T follicular helper cell (primary cell): ENCODE data around the gene JARID2.

Experiments used
- DNase-seq: peaks from one replicate; pipeline ENCODE4 v3.0.0-alpha.2; 2020; ENCODE audit warnings: low read depth

The JARID2 gene

DNA sequence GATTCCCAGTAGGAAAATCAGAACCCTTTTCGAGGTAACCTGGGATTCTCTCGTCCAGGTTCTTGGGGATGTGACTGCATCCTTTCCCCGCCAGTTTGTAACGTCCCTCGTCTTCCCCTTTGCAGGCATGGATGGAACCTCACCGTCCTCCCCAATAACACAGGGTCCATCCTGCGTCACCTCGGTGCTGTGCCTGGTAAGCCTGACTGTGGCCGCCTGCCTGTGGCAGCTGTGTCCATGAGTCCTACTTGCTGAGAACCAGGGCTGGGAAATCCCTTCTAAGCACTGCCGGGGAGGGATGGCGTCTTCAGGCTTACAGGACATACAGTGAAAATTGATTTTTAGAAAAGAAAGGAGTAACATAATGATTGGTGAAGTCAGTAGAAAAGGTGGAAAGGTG is 261.4 kb downstream of the JARID2 start:
- no peak for DNase-seq

DNA sequence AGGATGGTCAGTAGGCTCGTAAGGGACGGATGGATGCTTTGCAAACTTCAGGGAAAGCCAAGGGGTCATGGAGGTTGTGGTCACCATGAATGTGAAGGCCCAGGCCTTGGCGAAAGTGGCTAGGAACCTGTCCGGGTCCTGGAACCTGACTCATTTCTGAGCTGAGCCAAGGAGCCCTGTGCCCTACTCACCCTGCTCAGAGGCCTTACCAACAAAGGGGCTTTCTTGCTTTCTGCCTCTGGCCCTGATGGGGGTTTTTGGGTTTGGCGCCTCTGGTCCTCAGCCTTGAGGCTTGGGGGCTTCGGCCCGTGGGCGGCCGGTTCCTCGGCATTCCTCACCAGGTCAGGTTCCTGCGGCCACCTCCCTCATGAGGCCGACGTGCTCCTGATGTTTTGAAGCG is 261.9 kb downstream of the JARID2 start:
- DNase-seq = no peak

DNA sequence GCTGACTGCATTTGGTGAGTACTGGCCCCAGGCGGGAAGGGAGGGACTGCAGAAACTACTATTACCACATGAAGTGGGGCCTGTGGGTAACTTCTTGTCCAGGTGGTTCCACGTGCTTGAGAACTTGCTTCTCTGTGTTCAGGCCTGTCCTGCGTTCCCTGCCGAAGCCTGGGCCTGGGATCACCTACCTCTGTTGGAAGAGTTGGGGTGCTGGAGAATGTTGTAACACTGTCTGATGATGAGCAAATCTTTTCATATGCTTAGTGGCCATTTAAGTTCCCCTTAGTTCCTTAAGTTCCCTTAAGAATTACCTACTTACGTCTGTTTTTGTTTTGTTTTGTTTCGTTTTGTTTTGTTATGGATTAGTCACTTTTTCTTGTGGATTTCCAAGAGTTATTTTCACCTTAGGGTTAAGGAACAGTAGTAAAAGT is 262.6 kb downstream of the JARID2 start:
- DNase-seq = no peak

DNA sequence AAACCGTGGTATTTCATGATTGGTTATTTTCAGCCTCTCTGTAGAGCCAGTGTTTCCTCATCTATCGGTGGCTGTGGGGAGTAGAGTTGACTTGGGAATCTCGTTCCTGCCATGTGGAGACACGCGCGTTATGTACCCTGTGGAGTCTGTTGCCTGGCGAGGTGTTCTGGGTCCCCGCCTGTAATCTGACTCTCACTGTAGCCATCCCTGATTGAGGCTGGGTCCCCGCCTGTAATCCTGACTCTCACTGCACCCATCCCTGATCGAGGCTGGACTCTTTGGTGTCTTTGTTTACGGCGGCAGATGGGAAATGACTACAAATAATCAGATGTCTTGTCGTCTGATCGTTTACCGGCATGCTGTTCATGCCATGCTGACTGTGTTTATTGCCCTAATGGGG is 263.1 kb downstream of the JARID2 start:
- no peak for DNase-seq

DNA sequence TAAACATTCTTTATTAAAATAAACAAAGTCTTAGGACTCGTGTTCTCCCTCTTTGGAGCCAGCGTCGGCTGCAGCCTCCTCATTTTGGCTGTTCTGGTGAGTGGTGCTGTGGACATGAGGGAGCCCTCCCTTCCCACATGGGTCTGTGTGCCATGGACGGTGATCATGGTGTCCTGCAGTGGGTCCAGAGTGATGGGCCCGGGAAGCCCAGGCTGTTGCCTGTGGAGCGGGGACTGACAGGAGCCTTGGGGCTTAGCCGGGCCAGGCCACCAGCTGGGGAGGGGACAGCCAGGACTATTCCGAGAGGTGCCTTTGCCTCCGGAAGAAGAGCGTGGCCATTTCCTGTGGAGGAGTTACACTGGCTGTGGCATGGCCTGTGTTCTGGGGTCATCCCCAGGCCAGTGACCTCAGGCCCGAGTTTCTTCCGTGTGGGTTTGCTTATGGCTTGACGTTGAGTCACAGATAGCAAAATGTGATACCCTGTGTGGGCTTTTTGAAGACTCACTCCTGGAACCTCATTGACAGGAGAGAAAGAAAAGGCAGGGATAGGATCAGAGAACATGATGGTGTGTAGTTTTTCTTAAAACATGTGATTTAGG is 263.6 kb downstream of the JARID2 start:
- no peak for DNase-seq

DNA sequence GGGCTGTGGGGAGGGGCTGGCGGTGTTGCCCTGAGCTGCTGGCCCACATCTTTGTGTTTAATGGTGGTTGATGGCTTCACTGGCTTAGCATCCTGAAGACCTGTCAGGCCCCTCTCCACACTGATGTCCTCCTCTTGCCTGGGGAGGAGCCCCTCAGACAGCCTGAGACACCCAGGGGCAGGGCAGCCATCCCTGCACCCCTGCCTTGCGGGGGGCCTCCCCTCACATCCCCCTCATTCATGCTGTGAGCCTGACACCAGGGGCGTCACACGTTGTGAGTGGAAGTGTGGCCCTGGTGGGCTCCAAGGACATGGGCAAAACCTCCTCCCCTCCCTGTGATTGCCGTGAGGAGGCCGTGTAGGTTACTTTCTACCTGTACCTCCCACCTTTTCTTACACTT is 264.3 kb downstream of the JARID2 start:
- DNase-seq = no peak

DNA sequence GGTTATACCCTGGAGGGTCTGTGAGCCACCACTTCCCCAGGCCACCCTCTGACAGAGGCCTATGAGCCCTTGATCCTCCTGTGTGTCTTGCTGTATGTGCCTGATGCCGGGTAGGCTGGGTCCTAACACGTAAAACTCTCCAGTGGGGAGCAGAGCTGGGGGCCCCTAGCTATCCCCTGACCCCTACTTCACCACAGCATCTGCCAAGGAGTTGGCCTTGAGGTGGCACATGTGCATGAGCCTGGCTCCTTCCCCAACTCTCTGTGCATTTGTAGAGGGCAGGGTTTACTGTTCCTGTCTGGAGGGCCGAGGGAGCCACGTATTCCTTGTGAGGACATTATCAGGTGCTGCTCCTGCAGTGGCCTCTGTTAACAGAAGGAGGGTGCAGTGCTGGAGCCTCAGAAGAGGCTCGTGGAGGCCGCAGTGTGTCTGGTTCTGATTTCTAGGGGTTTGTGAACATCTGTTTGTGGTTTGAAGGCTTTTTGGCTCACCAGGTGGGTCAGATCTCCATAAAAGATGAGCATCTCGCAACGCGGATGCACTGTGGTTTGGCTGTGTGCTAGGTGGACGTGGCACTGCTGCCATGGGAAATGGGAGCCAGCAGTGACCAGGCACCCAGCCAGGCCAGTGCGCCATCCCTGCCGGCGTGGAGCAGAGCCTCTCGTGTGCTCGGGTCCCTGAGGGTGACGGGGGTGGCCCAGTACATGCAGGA is 264.8 kb downstream of the JARID2 start:
- no peak for DNase-seq

DNA sequence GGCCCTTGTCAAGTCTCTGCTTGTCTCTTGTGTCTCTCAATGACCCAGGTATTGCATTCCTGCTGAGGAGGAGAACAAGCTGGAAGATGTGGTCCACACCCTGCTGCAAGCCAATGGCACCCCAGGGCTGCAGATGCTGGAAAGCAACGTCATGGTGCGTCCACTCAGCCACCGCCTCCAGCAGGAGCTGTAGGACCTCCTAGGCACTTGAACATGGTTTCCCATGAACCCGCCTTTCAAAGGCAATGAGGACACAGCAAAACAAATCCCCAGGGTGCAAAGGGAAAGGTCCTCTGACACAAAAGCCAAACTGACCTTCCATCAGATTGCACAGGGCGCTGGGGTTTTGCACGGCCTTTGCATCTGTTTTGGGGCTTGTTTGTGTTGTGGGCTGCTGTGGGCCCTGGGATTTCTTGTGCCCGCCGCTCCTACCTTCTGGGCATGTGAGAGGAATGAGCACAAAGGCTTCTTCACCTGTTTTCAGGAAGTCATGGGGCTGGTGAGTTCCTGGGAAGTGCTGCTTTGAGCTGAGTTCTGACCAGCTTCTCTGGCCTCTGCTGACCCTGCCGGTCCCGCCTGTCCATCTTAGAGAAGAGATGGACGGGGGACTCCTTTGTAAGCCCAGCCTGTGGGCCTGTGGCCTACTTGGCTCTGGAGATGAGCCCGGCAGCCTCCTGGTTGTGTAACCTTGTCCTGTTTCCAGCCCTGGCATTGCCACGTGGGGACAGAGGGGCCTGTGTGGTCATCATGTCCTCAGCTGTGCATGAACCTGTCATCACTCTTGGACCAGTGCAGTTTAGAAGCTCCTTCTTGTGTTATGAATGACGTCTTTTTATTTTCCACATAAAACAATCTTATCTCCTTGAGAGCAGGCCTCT is 265.6 kb downstream of the JARID2 start:
- DNase-seq = no peak

DNA sequence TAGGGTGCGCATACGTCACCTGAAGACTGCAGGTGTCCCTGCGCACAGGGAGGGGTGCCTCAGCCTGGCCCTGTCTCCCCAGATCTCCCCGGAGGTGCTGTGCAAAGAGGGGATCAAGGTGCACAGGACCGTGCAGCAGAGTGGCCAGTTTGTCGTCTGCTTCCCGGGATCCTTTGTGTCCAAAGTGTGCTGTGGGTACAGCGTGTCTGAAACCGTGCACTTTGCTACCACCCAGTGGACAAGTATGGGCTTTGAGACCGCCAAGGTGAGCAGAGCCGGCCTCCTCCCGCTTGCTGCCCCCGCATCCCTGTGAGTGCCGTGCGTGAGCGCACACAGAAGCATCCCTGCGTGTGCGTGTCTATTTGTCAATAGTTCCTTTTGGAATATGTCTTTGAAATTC is 266.3 kb downstream of the JARID2 start:
- DNase-seq = no peak

DNA sequence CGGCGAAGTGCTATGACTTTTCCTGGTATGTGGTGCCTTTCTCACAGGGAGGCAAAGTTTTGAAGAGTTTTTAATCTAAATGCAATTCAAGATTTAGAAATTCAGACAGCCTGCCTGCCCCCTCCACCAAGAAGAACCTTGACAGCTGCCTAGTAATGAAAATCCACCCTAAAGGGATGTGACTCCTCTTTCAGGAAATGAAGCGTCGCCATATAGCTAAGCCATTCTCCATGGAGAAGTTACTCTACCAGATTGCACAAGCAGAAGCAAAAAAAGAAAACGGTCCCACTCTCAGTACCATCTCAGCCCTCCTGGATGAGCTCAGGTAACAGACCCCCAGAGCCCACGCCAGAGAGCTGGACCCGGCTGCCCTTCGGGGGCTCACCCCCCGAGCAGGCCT is 266.9 kb downstream of the JARID2 start:
- no peak for DNase-seq

DNA sequence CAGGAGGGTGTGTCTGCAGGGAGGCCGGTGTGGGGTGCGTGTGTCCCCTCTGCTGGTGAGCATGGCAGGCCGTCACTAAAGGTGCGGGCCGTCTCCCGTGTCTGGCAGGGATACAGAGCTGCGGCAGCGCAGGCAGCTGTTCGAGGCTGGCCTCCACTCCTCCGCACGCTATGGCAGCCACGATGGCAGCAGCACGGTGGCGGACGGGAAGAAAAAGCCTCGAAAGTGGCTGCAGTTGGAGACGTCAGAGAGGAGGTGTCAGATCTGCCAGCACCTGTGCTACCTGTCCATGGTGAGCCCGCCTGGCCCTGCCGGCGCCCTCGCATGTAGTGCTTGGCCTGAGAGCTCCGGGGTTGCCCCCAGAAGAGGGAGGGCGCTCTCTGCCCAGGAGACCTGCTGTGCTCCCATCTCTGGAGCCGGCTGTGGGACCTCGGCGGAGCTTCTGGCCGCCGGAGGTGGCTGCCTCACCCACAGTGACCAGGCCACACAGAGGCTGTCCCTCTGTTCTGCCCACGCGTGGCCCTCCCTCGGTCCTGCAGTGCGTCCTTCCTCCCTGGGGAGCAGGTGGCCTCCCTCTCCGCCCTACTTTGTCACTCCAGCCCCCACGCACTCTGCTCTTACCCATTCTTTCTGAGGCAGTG is 267.4 kb downstream of the JARID2 start:
- DNase-seq = no peak

DNA sequence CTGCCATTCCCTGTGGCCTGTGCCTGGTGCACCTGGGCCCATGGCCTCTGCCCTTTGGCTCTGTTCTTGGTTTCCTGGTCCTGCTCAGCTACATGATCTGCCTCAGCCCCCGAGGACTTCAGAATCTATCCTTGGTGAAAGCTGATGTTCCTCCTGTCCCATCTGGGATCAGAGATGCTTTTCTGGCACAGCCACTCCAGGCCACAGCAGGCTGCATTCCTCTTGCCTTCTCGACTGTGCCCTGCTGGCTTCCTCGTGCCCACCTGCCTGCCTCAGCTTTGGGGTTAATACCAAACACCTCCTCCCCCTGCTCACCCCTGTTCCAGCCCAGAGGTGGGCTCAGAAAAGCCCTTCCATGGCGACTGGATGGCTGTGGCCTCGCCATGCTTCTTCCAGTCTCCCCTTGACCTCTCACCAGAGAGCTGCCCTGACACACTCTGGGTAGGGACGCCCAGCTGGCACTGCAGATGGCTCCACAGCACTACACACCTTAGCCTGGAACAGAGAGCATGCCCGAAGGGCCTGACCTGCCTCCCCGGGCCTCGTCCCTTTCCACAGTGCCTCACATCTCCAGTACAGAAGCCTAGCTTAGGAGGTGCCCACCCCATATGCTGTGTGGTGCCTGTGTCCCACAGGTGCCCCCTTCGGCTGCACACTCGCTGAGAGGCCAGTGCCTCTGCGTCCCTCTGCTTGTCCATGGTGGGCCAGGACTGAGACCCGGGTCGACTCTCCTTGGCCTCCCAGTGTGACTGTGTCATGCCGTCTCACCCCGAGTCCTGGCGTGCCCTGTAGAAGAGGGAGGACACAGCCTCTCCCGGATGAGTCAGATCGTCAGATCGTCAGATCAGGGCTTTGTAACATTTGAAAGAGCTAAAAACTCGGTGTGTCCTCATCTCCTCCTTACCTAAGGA is 268.2 kb downstream of the JARID2 start:
- no peak for DNase-seq

DNA sequence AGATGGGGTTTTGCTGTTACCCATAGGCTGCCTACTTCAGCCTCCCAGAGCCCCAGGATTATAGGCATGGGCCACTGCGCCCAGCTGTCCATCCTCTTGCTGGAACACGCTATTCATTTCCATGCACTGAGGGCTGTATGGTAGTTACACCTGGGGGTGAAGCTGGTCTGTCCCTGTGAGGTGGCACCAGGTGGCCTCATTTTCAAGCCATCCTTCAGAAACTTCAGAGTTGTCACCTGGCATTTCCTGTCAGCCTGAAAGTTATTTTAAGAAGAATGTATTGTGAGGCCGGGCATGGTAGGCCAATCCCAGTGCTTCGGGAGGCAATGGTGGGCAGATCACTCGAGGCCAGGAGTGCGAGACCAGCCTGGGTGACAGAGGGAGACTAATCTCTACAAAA is 269.4 kb downstream of the JARID2 start:
- DNase-seq = no peak

DNA sequence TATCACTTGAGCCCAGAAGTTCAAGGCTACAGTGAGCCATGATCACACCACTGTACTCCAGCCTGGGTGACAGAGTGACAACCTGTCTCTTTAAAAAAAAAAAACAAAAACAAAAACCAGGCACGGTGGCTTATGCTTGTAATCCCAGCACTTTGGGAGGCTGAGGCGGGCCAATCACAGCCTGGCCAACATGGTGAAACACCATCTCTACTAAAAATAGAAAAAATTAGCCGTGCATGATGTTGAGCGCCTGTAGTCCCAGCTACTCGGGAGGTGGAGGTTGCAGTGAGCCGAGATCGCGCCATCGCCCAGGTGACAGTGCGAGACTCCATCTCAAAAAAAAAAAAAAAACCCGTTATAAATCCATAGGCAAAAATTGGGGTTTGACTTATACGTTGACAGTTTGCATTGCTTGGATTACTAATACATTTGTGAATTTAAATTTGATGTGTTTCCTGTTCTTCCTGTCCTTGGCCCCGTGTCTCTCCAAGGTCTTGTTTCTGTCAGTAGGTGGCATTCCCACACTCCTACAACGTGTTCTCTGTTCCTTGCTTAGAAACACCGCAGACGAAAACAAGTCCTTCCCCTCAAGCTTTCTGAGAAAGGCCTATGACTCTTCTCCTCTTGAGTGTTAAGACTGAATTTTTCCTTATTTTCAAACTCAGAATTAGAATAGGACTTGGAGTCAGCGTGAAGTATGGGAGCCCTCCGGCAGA is 269.9 kb downstream of the JARID2 start:
- DNase-seq = no peak

DNA sequence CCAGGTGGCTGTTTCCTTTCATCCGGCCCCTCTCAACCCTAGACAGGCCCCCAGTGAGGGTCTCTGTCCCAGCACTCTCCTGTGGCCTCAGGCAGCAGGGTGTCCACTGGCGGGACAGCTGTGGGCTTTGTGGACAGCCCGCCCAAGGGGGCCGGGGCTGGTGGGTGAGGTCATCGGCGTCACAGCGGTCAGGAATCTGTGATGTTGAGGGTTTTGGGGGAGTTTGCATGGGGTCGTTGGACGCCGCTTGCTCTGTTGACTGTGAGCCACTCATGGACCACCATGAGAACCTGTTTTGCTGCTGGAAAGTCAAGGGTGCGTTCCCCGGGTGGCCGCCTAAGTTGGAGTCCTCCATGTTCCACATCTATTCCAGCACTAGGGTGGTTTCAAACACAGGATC is 270.5 kb downstream of the JARID2 start:
- no peak for DNase-seq

DNA sequence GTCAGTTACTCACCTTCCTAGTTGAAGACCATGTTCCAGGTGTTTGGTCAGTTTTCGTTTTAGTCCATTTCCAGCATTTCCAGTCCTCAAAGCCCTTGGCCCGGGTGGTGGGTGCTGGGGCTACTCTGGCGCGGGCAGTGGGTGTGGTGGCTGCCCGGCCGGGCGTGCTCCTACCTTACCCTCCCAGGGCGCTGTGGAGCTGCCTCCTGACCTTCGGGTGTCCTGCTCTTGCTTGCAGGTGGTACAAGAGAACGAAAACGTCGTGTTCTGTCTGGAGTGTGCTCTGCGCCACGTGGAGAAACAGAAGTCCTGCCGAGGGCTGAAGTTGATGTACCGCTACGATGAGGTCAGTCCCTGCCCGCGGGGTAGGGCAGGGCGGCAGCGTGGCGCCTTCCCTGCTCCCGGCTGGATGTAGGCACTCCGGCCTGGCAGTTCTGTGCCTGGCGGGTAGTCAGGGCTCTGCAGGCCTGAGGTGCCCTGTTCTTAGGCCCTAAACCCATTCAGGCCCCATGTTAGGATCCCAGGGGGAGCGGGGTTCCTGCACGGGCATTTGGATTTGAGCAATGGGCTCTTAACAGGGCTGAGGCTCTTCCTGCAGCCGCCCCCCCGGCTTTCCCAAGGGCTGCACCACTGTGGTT is 271.2 kb downstream of the JARID2 start:
- no peak for DNase-seq

DNA sequence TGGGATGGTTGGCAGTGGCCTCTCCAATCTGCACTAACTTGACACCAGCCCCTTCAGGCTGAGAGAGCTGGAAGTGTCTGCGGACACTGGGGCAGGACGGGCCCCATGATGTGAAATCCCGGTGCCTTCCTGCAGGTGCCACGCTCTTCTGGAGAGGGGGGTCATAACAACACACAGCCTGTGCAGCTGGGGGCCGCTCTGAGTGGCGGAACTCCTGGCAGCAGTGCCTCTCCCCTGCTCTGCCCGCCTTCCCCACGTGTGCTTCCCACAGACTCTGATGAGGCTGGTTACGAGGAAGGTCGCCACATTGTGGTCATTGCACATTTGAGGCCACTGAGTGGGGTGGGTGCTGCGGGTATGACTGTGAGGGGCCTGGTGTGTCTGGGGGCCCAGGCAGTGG is 271.7 kb downstream of the JARID2 start:
- DNase-seq = no peak

DNA sequence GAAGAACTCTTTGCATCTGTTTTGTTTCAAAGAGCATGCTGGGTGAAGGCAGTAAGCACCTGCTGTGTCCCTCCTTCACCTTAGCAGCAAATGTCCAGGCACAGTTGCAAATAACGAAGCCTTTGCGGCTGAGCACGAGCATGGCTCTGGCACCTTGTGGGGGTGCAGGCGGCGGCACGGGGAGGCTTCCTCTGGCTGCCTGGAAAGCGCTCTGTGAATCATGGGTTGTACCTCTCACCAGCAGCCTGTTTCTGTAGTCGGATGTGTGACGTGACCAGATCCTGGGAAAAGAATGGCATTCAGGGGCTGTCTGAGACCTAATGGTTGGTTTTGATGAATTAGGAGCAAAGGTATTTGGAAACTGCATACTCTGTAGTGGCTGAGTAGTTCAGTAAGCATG is 272.2 kb downstream of the JARID2 start:
- no peak for DNase-seq

DNA sequence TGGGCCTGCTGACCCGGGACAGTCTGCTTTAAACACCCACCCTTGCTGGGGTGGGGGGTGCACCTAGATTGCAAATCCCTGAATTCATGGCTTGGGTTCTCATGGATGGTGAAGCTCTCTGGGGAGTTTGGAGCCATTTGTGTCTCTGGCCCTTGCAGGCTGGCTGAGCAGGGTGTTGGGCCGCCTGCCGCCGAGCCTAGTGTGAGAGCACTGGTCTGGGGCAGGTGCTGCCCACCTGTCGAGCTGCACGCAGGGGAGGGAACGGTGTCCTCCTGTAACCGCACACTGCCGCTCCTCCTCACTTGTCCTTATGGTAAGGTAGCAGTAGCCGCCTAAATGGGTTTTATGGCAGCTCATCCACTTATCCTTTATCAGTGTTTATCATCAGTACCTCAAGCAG is 273.0 kb downstream of the JARID2 start:
- DNase-seq = no peak

DNA sequence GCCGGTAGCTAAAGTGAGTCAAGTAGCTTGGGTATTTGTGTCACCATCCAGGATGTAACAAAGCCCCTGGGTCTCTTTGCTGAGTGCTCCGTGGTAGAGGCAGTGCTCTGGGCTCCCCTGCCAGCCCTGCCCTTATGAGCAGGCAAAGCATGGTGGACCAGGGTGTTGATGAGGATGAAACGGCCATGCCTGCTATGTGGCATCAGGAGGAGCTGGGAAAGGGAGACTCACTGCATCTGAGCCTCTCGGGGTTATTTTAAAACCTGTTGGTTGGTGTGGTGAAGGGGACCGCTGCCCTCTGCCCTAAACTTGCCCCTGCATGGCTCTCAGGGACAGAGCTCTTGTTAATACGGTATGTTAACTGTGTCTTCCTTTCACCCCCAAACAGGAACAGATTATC is 273.8 kb downstream of the JARID2 start:
- no peak for DNase-seq
